Activated CD4-positive, alpha-beta T cell treated with anti-CD3 and anti-CD28 coated beads, Interleukin-2, amount 50 U/mL, for 1 hour (primary cell): ENCODE results near the gene NDN.
"Not testable (repeated sequence)": the region's sequence is repeated elsewhere in the genome, so short reads cannot be mapped to it uniquely, and the experiment has no call there.

Experiments
- DNase-seq: peaks from one replicate; pipeline ENCODE4 v3.0.0-alpha.2; 2020

The NDN gene, protein sequence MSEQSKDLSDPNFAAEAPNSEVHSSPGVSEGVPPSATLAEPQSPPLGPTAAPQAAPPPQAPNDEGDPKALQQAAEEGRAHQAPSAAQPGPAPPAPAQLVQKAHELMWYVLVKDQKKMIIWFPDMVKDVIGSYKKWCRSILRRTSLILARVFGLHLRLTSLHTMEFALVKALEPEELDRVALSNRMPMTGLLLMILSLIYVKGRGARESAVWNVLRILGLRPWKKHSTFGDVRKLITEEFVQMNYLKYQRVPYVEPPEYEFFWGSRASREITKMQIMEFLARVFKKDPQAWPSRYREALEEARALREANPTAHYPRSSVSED

DNA sequence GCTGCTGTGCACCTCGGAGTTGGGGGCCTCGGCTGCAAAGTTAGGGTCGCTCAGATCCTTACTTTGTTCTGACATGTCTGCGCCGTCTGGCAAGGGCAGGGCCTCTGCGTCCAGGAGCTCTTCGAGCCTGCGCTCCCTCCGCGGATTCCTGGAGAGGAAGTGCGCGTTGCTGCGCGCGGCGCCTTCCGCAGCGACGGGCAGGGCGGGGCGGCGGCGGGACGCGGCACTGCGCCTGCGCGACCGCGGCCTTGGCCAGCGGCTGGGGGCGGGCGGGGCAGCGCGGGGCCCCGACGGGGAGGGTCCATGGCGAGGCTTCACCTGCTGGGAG is at the start of gene NDN:
NDN (minus strand) TSS at position 163 of the 328 bp plus-strand sequence; CDS start at position 75, 88 bp downstream.
- DNase-seq: no peak

DNA sequence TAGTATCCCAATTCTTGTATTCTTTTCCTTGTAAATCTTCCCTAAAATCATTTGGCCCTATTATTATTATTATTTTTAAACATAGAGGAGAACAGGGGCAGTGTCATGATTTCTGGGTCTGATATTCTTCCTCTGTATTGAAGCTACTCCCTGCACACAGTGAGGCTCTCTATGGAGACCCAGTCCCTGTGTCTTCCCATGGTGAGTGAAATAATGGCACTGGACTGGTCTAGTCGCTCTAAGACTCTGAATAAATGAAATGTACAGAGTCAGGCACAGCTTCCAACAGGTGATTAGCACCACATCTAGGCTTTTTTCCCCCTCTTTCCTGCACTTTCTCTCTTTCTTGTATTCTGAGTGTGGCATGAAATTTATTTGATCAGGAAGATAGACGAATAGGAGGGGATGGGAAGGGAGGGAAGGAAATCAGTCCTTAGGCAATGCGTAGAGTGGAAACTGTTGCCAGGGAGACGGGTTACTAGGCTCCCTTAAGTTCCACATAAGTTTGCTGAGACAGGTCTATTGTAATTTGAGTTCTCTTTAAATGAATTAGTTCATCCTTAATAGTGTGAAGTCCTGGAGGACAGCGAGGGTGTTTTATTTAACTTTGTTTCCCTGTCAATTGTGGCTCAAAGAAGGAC is 49.0 kb upstream of the NDN start:
- DNase-seq: no peak

DNA sequence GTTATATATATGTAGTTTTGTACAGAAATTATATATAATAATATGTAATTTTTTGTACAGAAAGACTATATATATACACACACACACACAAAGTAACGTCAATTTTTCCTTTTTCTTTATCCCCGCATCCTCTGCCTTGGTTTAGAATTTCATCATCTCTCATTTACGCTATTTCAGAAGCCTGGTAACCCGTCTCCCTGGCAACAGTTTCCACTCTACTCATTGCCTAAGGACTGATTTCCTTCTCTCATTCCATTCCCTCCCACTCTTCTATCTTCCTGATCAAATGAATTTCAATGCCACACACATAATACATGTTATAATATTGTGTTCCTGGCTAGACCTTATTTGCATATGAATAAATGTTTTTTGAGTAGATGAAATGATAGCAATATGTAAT is 47.8 kb upstream of the NDN start:
- no peak for DNase-seq

DNA sequence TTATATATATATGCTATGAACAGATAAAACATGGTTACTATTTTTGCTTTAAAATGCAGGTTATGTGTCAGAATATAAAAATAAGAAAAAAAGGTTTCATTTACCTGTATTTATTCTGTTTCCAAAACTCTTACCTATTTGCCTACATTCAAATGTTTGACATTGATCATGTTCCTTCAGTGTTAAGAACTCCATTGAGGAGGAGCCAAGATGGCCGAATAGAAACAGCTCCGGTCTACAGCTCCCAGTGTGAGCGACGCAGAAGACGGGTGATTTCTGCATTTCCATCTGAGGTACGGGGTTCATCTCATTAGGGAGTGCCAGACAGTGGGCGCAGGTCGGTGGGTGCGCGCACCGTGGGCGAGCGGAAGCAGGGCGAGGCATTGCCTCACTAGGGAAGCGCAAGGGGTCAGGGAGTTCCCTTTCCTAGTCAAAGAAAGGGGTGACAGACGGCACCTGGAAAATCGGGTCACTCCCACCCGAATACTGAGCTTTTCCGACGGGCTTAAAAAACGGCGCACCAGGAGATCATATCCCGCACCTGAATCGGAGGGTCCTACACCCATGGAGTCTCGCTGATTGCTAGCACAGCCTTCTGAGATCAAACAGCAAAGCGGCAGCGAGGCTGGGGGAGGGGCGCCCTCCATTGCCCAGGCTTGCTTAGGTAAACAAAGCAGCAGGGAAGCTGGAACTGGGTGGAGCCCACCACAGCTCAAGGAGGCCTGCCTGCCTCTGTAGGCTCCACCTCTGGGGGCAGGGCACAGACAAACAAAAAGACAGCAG is 27.0 kb upstream of the NDN start:
- DNase-seq: not testable (repeated sequence)

DNA sequence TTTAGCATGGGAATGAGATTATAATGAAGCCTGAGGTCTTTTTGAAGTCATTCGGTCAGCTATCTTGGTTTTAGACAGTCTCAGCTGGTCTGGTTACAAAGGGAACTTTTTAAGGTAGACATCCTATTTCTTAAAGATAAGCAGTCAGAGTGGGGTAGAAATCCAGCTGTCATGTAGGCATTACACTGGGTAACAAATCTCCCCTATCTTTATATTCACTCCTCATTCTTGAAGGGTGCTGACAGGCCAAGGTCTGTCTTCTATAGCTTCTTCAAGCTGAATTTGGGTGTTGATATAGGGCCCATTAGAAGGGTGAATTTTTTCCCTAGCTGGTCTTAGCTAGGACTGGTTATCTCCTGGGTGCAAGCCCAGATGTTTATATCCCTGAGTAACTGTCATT is 21.2 kb upstream of the NDN start:
- no peak for DNase-seq

DNA sequence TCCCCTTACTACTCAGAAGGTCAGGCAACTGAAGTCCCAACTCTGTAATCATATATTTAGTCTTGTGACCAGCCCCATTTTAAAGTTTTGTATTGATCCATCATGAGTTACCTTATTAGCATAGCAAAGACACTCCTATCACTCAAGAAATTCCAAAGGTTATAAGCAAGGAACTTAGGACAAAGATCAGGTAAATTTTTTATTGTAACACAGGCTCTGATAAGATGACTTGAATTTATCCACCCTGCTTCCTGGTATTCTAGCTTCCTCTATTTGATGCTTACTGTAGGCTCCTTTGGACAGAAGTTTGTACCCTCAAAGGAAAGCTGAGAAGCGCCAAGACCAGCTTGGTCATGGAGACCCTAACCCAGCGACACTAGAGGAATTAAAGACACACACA is 8.2 kb upstream of the NDN start:
- no peak for DNase-seq

DNA sequence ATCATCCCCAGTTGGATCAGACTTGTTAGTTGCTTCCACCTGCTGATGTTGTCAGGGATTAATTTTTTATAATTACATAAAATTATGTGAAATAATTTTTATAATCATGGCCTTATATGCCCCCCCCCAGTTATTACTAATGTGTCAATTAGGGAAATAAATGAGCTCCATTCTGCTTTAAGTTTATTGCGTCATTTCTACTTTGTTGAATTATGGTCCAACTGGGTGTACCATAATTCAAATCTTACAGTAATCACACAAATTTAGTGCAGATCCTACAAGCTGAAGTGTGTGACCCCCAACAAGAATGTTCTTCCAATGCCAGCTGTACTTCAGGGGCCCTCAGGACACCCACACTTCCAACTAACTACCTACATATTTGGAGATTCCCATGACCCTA is 7.5 kb upstream of the NDN start:
- no peak for DNase-seq

DNA sequence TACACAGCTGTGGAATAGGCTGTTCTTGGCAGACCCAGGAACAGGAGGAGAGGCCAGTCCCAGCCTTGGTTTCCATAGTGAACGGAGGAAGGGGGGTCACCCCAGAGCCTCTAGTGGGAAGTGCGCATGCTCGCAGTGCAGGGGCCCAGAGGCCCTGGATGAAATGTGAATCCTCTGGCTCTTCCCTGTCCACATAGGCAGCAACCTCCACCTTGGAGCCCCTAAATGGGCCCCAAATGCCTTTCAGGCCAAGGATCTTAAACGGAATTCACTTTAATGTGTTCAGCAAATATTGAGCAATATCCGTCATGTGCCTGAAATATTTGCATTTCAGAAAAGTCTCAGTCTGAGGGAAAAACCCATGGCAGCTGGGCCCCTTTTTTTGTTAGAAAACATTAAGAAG is 3.3 kb upstream of the NDN start:
- no peak for DNase-seq

DNA sequence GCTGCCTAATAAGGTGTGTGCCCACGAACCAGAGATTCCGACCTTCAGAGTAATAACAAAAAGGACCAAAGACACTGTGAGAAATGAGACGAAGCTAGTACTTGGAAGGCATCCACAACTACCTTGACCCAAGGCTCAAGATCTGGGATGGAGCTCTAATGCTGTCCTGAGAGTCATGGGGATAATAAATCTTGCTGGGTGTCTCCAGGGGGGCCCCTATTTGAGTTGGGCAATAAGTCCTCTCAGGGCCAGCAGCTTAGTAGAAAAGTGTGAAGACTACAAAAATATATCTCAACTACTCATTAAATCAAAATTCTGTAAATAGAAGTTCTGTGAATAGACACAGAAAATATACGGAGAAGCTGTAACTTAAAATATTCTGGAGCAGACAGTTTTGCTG is 2.9 kb upstream of the NDN start:
- no peak for DNase-seq

DNA sequence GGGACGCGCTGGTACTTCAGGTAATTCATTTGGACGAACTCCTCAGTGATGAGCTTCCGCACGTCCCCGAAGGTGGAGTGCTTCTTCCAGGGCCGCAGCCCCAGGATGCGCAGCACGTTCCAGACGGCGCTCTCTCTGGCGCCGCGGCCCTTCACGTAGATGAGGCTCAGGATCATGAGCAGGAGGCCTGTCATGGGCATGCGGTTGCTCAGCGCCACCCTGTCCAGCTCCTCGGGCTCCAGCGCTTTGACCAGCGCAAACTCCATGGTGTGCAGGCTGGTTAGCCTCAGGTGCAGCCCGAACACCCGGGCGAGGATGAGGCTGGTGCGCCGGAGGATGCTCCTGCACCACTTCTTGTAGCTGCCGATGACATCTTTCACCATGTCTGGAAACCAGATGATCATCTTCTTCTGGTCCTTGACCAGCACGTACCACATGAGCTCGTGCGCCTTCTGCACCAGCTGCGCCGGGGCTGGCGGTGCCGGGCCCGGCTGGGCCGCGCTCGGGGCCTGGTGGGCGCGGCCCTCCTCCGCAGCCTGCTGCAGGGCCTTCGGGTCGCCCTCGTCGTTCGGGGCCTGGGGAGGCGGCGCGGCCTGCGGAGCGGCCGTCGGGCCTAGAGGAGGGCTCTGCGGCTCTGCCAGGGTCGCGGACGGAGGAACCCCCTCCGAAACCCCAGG is 501 bp downstream of the NDN start:
- no peak for DNase-seq

DNA sequence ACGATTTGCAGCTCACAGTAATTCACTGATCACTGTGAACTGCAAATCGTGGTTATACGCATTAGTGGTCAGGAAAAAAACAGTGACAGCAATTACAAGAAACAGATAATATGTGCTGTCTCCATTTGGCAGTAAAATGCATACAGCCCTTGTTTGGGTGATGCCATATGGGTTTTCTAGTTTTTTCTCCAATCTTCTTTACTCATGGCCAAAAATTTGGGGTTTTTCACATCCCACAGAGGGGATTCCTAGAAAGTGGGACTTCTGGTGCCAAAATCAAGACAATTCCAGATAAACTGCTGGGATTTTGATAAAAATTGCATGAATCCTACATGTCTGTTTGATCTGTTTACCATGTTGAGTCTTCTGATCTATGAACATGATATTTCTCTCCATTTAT is 15.6 kb downstream of the NDN start:
- no peak for DNase-seq

DNA sequence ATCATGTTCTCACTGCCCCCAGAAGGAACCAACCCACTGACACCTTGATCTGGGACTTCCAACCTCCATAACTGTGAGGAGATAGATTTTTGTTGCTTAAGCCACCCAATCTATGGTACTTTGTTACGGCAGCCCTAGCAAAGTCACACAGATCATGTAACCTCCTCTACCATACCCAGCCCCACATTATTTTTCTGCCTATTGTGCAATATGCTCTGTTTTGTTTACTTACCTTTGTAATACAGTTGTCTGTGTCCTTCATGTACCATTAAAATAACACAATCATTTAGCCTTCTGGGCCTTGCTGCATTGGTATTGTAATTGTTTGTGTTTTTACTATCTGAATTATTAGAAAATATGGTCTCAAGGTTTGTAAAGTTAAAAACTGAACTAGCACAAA is 16.1 kb downstream of the NDN start:
- no peak for DNase-seq

DNA sequence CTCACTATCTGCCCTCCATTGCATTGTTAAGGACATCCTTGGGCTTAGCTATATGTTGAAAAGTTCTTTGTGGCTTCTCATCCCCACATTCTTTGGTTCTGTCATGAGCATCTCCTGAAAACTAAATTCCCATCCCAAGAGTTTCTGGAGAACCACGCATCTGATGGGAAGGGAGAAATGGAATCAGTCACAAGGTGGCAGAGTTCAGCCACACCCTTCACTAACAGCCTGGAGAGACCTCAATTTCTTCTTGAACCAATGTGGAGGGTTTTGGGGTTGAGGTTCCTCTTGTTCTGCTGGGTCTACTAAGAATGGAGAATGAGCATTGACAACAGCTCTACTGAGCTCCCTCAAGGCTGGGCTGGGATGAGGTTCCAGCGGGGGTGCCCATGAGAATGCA is 23.9 kb downstream of the NDN start:
- no peak for DNase-seq

DNA sequence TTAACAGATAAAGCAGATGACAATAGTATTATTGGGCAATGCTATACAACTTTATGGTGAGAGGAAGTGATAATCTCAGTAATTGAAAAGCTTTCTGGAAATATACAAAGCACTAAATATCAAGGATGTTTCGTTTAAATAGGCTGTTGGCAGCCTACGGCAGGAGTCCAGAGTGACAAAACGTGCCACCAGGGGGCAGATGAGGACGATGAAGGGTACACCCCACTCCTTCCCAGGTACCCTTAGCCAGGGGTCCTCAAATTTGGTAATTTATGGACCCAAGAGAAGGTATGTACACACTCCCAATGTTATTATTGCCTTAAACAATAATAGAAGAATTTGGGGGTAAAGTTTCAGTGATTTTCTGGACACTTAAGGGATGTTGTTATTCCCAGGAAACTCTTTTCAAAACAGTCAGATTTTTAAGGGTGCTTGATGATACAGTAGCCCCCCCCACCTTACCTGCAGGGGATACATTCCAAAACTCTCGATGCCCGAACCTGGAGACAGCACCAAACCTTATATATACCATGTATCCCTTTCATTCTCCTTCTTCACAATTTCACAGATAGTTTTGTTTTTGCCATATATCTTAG is 38.1 kb downstream of the NDN start:
- DNase-seq: peak; percentile 9

DNA sequence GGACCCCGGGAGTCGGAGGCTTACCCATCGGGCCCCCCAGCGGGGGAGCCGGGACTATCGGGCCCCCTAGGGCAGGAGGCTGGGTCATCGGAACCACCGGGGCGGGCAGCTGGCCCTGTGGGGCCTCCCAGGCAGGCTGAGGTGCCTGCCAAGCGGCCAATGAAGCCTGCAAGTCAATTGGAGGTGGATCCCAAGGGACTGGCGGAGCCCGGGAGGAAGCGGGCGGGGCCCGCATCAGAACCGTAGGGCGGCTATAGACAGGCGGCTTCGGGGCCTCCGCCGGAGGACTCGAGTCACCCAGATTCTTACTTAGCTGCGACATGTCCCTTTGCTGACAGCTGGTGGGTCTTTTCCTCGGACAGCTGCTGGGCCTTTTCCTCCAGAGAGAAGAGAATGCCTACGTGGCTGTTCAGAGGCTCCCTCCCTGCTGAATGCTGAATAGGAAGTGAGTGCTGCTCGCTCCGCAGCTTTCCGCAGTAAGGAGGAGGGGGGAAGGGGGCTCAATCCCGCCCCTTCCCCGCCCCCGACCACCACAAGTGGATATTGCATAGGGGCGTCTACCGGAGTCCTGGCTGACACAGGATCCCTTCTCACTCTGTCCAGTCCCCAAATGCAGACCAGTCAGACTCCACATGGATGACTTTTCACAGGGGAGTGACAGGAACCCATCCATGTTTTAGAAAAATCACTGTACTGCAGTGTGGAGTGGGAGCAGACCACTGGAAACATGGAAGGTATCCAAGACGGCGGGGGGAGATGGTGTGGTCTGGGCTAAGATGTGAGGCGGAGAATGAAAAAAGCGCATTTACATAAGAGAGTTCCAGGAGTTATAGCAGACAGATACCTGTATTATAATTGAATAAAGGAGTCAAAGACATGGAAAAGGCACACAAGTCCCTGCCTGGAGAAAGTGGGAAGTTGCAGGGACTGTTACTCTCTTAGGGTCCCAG is 39.4 kb downstream of the NDN start, which contains the start of gene MAGEL2:
MAGEL2 (minus strand) TSS at position 447 of the 950 bp plus-strand sequence; CDS start at position 322, 125 bp downstream.
- DNase-seq: no peak

DNA sequence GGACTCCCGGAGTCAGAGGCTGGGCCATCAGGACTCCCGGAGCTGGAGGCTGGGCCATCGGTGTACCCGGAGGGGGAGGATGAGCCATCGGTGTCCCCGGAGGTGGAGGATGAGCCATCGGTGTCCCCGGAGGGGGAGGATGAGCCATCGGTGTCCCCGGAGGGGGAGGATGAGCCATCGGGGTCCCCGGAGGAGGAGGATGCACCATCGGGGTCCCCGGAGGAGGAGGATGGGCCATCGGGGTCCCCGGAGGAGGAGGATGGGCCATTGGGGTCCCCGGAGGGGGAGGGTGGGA is 40.2 kb downstream of the NDN start:
- no peak for DNase-seq

DNA sequence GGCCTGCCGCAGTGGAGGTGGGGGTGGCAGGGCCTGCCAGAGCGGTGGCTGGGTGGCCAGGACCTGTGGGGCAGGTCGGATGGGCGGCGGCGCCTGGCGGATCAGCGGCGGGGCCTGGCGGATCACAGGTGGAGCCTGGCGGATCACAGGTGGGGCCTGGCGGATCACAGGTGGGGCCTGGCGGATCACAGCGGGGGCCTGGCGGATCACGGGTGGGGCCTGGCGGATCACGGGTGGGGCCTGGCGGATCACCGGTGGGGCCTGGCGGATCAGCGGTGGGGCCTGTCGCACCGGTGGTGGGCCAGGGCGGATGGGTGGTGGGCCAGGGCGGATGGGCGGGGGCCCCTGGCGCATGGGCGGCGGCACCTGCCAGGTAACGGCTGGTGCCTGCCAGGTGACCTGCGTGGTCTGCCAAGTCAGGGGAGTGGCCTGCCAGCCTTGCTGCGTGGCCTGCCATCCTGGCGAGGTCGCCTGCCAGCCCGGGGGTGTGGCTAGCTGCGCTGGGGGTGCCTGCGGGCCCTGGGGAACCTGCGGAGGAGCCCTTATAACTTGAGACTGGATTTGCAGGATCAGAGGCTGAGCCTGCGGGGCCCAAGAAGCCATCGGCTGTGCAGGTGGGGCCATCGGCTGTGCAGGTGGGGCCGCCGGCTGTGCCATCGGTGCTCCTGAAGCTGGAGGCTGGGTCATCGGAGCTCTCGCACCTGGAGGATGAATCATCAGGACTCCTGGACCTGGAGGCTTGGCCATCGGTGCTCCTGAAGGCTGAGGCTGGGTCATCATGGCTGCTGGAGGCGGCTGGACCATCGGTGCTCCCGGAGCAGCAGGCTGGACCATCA is 40.7 kb downstream of the NDN start:
- no peak for DNase-seq

DNA sequence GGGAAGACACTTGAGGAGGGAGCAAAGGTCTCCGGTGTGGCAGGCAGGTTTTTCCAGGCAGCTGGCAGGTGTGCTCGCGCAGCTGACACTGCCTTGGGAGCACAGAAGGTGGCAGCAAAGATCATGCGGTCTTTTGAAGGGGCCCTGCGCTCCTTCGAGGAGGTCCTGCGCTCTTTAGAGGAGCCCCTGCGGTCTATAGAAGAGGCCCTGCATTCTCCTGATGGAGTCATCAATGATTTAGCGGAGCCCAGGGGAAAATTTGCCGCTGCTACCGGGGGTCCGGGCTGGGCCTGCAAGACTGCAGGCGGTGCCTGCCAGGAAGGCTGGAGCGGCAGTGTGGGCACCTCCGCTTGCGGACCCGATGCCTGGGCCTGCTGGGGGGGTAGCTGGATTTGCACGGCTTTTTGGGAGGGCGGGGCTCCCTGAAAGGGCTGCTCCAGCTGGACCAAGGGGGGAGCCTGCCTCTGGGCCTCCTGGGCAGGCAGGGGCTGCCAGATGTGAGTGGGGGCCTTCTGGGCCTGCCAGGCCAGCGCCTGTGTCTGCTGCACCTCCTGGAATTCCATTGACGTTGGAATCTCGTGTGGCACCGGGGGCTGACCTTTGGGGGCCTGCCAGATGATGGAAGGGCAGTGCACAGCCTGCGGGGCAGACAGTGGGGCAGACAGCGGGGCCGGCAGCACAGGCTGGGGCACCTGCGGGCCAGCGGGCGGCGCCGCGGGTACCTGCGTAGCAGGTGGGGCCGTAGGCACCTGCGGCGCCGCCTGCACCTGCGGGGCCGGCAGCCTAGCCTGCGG is 41.5 kb downstream of the NDN start:
- no peak for DNase-seq

DNA sequence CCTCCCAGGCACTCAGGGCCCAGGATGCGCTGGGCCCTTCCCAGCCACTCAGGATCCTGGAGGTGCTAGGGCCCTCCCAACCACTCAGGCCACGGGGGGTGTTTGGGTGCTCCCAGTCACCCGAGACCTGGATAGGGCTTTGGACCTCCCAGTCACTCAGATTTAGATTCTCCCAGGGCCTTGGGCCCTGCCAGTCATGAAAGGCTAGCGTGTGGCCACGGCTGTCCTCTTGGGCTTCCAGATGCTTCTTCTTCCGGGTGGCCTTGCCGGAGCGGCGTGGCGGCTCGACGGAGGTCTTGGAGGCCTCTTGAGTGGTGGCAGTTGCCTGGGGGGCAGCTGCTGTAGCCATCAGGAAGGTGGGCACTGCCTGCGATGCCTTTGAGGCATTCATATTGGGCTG is 42.3 kb downstream of the NDN start:
- no peak for DNase-seq

DNA sequence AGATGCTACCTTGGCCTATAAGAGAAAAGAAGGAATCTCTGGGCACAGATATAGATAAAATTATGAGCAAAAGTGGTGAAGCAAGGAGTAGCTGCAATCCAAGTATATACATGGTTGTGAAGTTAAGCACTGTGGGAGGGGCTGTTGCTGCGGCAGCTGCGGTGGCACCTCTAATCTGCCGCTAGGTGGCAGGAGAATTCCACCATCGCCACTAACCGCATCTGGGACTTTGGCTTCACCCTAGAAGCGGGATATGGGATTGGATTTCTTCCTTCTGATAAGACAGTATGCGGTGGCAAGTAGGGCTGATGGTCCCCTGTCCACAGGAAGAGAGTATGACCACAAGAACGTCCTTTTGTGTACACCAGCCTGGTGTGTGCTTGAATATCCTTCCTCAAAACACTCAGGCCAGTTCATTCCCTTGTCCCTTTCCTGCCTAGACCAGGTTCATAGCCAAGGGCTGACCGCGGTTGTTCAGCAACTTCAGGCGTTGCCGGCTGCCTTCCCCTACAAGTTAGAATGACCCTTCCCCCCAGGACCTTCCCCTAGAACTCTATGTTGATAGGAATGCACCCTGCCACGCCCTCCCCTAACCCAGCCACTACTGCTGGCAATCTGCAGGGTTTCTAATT is 44.6 kb downstream of the NDN start:
- DNase-seq: no peak
